HAP-1 (cell line): ENCODE measurements around the gene IRX2.

Experiments used
- DNase-seq, 2 experiments: peaks; one replicate each; pipeline ENCODE4 v3.0.0-alpha.2; 2016 to 2020; ENCODE audit warnings: low spot score in 2 of 2
- H3K27me3 ChIP-seq: fragments of 250-450 bp; sonication (Bioruptor Pico); 2 replicates; pipeline ENCODE4 v1.5.1; 2020; ENCODE audit warnings: low read depth, mild to moderate bottlenecking, moderate library complexity
- H3K36me3 ChIP-seq: fragments of 250-450 bp; sonication (Bioruptor Pico); replicated peaks from 2 replicates; pipeline ENCODE4 v1.5.1; 2020; ENCODE audit warnings: mild to moderate bottlenecking
- H3K4me1 ChIP-seq: fragments of 250-450 bp; sonication (Bioruptor Pico); 2 replicates; pipeline ENCODE4 v1.5.1; 2020; ENCODE audit warnings: mild to moderate bottlenecking
- H3K4me3 ChIP-seq: fragments of 250-450 bp; sonication (Bioruptor Pico); 2 replicates; pipeline ENCODE4 v1.5.1; 2020; ENCODE audit warnings: mild to moderate bottlenecking, moderate library complexity
- H3K9me3 ChIP-seq: fragments of 250-450 bp; sonication (Bioruptor Pico); 2 replicates; pipeline ENCODE4 v1.5.1; 2020; ENCODE audit warnings: mild to moderate bottlenecking, moderate library complexity
- in situ Hi-C: fragments of 300-500 bp; cut with MboI; formaldehyde crosslinking; loops from 3 replicates; pipeline ENCODE4 v1.14.3; 2020; ENCODE audit warnings: low sequenced_read_pairs, inconsistent platforms, mixed read lengths

IRX2 gene

DNA sequence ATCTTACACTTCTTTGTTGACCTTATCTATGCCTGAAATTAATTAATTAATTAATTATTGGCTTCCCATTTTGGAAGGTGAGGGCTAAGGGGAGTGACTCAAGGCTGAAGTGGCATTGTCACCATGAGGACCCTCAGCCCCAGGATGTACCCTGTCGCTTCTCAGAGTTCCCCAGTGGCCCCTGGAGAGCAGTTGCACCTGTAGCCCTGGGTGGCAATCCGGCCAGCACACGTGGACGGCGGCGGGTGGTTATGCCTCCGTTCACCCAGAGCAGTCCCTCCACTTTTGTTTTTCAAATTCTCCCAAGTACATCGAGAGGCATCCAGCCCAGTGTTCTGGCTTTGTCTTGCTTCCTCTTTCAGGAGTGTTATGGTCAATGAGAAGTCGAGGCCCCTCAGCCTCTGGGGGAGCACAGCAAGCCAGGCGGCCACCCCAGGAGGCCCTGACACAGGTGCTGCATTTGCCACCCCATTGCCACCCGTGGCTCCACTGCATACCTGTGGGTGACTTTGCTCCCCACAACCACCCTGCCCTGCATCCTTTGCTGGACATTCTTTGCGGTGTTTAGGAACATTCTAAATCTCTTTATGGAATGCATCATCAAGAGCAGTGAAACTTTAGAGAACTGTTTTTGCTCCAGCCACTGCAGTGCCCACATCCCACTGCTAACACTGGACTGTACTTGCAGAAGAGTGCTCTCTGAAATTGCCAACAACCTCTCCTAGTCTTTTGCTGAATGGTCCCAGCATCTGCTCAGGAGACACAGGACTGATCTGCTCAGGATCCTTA is 11.5 kb upstream of the IRX2 start:
- no peaks in the 10 kb centered on the region; the same call in 1 of the 2 replicates for H3K9me3 ChIP-seq
- in situ Hi-C loops: no loop called here
- no peaks in the 10 kb centered on the region for H3K27me3 ChIP-seq
- no peaks in the 10 kb centered on the region; the same call in 1 of the 2 replicates for H3K4me1 ChIP-seq
- no peak overlapping the region for H3K4me3 ChIP-seq
- H3K36me3 ChIP-seq: no peaks in the 10 kb centered on the region
- no peak for DNase-seq

DNA sequence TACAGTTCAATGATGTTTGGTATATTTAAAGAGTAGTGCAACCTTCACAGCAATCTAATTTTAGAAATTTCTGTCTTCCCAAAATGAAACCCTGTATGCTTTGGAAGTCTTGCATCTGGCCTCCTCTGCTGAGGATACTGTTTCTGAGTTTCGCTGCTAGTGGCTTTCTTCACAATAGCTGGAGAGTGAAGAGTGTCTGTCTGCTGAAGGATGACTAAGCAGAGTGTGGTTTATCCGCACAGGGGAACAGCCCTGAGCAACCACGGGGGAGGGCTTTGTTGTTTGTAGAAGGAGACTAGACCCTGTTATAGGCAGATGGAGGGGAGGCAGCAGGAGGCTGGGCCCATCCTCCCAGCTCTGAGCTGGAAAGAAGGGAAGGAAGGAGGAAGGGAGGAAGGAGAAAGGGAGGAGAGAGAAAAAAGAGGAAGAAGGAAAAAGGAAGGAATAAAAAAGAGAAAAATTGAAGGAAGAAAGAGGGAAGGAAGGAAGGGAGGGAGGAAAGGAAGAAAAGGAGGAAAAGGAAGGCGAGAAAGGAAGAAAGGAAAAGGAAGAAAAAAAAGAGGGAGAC is 10.5 kb upstream of the IRX2 start:
- in situ Hi-C loops: no loop called here
- H3K27me3 ChIP-seq: no peaks in the 10 kb centered on the region
- no peak for DNase-seq
- H3K4me3 ChIP-seq: no peak overlapping the region
- H3K4me1 ChIP-seq: no peaks in the 10 kb centered on the region; the same call in 1 of the 2 replicates
- no peaks in the 10 kb centered on the region; the same call in 1 of the 2 replicates for H3K9me3 ChIP-seq
- no peaks in the 10 kb centered on the region for H3K36me3 ChIP-seq

DNA sequence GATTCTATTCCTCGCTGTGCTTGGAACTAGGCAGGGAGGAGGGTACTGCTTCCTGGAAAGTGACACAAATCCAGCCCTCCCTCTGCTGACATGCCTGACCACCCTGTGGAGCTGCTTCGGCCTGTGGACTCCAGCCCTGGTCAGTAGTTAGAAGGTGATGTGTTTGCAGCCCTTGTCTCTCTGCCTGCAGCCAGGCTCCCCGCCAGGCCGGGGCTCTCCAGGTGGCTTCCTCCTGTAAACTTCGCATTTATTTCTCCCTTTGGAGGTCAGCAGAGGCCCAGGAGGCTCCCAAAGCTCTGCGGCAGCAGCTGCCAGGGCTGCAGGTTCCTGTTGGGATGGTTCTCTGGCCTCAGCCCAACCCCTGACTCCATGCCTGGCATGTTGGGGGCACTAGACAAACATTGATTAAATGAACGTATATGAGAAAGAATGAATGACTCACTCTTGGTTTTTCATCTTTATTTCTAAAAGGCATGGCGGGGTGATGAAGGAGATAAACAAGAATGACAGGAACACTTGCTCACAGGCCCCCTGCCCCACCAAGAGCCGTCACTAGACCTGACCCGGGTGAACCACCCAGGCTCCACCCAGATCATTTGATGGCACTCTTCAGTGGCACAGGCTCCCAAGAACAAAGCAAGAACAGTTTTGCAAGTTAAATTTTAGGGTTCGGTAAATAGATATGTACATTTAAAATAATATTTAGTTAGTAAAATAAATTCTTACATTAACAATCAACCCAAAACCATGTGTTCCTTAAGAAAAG is 8.4 kb upstream of the IRX2 start:
- Histone ChIP-seq H3K27me3 (no peaks in the 10 kb centered on the region), H3K4me1 (no peaks in the 10 kb centered on the region; the same call in 1 of the 2 replicates), H3K4me3 (no peak overlapping the region), H3K36me3 (no peaks in the 10 kb centered on the region), H3K9me3 (no peaks in the 10 kb centered on the region; the same call in 1 of the 2 replicates)
- in situ Hi-C loops: no loop called here
- DNase-seq: no peak

DNA sequence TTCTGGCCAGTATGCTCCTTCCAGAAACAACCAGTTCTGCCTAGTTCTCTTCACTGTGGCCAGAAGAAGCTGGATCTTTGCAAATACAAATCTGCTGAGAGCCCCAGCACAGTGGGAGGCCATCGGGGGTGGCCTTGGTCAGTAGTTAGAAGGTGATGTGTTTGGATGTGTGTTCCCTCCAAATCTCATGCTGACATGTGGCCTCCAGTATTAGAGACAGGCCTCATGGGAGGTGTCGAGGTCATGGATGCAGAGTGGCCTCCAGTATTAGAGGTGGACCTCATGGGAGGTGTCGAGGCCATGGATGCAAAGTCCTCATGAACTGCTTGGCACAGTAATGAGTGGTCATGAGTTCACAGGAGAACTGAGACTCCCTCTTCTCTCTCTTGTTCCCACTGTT is 7.6 kb upstream of the IRX2 start:
- Histone ChIP-seq H3K9me3 (no peaks in the 10 kb centered on the region; the same call in 1 of the 2 replicates), H3K27me3 (no peaks in the 10 kb centered on the region), H3K4me3 (no peak overlapping the region), H3K4me1 (no peaks in the 10 kb centered on the region; the same call in 1 of the 2 replicates), H3K36me3 (no peaks in the 10 kb centered on the region)
- no peak for DNase-seq
- in situ Hi-C loops: no loop called here

DNA sequence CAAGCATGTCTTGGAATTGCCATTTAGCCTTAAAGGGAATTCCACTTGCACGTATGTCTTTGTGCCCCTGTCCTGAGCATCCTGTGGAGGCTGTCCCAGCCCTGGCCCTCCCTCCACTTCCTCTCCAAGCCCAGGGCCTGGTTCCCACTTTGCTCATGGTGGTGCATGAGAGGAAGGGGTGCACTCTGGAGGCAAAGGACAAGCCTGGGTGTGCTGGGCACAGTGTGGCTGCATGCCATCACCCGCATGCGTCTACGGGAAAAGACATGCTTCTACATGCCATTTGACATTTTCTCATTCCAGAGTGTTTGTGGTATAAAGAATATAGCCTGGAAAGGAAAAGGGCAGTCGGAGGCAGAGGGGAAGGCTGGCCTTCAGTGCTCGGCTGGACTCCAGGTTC is 7.2 kb upstream of the IRX2 start:
- DNase-seq: no peak
- Histone ChIP-seq H3K4me1 (no peaks in the 10 kb centered on the region; the same call in 1 of the 2 replicates), H3K4me3 (no peak overlapping the region), H3K27me3 (no peaks in the 10 kb centered on the region), H3K36me3 (no peaks in the 10 kb centered on the region), H3K9me3 (no peaks in the 10 kb centered on the region; the same call in 1 of the 2 replicates)
- in situ Hi-C loops: no loop called here

DNA sequence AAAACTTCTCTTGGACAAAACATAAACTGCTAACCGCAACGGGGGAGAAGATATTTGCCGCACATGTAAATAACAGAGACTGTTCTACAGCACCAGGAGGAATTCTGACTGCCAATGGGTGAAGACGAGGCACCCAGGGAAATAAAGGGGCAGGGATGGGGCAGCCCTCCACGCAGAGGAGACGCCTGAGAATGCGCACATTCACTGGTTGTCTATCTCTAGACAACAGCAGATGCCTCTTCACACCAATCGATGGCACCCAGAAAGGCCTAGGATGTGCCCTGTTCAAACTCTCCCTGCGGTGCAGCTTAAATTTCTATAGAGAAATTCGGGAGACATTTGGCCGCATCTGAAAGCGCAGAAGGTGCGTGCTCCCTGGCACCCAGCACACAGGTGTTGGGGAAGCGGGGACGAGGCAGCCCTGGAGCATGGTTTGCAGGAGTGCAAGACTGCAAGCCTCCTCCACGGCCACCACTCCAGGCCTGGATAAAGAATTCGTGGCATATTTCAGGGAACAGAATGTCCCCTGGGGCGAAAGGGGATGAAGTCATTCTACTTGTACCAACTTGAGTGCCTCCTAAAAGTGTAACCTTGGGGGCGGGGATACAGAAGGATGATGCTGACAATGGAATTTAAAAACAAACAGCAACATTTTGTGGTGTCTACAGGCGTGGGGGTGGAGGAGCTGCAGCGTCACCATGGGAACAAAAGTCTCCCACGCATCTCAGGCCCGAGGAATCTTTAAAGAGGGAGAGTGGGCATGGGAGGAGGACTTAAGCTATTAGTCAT is 6.3 kb upstream of the IRX2 start:
- in situ Hi-C loops: no loop called here
- no peak for DNase-seq
- Histone ChIP-seq H3K4me3 (no peak overlapping the region), H3K4me1 (no peaks in the 10 kb centered on the region; the same call in 1 of the 2 replicates), H3K36me3 (no peaks in the 10 kb centered on the region), H3K9me3 (no peaks in the 10 kb centered on the region; the same call in 1 of the 2 replicates), H3K27me3 (no peaks in the 10 kb centered on the region)

DNA sequence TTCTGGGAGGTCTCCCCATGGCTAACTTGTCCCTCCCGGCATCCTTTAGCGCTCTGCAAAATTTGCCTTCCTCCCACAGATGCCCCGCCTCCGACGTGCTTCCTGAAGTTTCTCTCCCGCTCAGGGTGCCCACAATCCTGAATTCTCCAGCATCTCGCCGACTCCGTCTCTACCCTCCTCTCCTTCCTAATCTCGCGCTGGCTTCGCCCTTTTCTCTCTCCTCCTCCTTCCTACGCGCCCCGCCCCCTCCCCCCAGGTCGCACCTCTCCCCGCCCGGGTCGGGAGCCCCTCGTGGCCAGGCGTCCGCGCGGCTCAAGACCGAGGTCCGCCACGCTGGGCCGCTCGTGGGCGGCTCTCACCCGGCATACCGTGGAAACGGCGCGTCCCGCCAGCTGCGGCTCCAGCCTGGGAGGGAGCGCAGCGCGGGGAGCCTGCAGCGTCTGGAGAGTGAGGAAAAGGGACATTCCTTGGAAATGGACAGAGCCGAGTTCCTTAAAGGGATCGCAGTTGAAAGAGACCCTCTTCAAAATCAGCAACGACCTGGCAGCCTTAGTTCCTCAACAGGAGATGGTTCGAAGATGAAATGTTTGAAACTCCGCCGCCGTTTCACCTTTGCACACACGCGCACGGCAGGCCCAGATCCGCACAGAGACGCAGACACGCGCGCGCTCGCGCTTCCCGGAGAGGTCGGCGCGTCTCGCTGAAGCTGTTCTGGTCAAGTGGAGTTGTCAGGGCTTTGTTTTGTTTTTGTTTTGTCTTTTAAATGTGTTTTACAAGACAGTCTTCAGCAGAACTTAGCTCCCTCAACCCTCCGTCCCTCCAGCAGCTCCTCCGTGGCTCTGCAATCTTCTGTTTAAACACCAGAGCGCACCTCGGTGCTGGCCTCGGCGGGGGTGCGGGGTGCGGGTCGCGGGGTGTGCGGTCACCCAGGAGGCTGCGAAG is 5.0 kb upstream of the IRX2 start:
- Histone ChIP-seq H3K27me3 (no peaks in the 10 kb centered on the region), H3K4me1 (no peaks in the 10 kb centered on the region; the same call in 1 of the 2 replicates), H3K4me3 (no peak overlapping the region), H3K9me3 (no peaks in the 10 kb centered on the region; the same call in 1 of the 2 replicates), H3K36me3 (no peaks in the 10 kb centered on the region)
- DNase-seq: no peak
- in situ Hi-C loops: no loop called here

DNA sequence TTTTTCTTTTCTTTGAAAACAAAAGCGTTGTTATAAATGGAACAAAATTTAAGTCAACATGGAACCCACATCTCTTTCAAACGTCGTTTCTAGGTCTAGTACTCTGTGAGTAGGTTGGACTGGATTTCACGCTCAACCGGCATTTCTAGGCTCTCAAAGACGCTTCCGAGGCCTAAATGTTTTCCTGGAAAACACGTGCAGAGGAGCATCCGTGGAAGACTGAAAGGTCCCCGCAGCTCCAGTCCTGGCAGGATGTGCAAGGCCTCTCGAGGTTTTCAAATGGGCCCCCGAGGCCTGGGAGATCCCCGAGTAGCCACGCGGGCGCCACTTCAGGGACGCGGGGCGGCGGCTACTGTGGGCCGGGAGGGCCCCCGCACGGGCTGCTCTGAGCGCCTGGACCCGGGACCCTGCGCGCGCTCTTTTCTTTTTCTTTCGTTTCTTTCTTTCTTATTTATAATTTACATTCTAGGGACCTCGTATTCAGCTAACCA is 4.2 kb upstream of the IRX2 start:
- Histone ChIP-seq H3K9me3 (no peaks in the 10 kb centered on the region; the same call in 1 of the 2 replicates), H3K4me3 (no peak overlapping the region), H3K4me1 (no peaks in the 10 kb centered on the region), H3K36me3 (no peaks in the 10 kb centered on the region), H3K27me3 (no peaks in the 10 kb centered on the region)
- DNase-seq: no peak
- in situ Hi-C loops: no loop called here

DNA sequence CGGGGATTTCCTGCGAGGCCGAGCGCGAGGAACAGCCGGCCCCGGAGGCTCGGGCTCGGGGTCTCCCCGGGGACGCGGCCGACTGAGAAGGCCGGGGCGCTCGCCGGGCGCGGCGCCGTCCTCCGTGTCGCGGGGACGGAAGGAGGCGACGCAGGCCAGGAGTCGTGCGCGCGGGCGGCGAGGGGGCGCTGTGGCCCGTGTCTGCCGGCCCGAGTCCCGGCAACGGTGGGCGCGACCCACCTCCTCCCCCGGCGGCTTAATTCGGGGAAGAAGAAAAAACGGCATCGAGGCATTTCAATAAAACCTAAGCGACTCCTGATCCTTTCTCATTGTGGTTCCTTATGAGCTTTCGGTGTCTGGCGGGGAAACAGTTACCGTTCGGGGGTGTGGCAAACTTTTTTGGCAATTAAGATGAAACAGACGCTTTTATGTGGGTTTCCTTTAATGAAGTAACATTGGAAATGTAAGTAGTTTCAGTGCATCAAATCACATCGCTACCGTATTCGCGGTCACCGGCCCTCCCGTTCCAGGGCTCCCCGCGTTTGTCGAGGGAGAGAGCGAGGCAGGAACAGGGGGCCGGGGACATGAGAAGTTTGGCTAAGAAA is 3.7 kb upstream of the IRX2 start:
- in situ Hi-C loops: no loop called here
- Histone ChIP-seq H3K36me3 (no peaks in the 10 kb centered on the region), H3K9me3 (peaks cover under 1% of the 10 kb centered on the region; the same call in 1 of the 2 replicates), H3K27me3 (no peaks in the 10 kb centered on the region), H3K4me1 (no peaks in the 10 kb centered on the region), H3K4me3 (no peak overlapping the region)
- DNase-seq: no peak

DNA sequence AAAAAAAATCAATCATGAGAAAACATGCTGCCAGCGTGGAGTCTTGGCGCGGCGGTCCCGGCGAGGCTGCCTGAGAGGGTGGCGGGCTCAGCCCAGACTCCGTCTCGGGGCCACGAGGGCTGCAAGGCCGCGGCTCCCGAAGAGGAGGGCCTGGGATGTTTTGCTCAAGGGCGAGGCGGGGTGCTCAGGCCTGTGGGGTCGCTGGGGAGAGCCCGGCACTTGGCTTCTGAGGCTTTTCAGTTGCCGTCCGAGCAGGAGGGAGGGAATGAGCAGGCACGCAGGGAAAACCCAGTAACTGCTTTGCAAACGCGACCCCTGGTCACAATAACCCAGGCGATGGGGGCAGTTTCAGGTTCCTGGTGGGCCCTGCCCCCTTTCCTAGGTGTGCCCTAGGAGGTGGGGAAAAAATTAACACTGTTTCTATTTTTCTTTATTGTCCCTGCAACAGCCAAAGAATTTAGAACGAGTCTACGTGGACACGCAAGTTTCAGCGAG is 3.2 kb upstream of the IRX2 start:
- Histone ChIP-seq H3K9me3 (peaks cover 5% of the 10 kb centered on the region; the same call in 1 of the 2 replicates), H3K27me3 (no peaks in the 10 kb centered on the region), H3K36me3 (no peaks in the 10 kb centered on the region), H3K4me1 (no peaks in the 10 kb centered on the region), H3K4me3 (no peak overlapping the region)
- in situ Hi-C loops: no loop called here
- DNase-seq: no peak

DNA sequence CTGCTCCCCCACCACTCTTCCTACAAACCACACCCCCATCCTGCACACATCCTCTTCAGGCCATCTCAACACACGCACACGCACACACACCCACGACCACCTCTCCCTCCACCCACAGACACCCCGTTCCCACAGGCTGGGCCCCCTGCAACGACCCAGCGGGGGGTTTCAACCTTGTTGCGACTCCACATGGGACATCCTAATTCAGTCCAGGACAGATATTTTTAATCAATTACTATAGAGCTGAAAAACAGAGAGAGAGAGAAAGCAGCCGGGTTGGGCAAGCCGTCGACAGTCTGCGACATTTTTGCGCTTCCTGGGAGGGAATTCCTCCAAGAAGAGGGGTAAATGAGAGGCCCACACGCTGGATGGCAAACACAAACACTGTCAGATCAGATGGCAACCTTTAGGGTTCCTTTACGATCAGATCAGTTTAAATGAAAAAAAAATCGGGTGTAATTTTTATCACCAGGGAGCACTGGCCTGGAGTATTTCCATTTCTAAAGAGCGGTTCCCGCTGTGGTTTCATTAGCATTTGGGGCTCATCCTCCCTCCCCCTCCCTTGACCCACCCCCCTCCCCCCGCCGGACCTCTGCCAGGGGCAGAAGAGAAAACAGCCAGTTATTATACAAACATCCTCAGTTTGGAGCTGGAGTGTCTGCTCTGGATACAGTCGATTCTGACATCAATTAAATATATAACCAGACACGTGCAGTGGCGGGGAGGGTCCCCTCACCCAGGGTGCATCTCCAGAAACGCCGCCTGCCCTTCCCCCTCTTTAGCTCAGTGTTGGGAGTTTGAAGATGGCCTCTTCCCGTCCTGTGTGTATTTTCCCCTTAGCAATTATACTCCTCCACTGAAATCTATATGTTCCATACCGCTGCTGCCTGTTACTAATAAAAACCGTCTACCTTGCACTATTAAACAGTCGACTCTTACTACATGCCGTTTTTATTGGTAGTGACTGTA is 2.3 kb upstream of the IRX2 start:
- H3K4me1 ChIP-seq: no peaks in the 10 kb centered on the region
- DNase-seq: no peak
- in situ Hi-C loops: no loop called here
- no peaks in the 10 kb centered on the region for H3K36me3 ChIP-seq
- no peaks in the 10 kb centered on the region for H3K27me3 ChIP-seq
- H3K4me3 ChIP-seq: no peak overlapping the region
- peaks cover 8% of the 10 kb centered on the region; the same call in 1 of the 2 replicates for H3K9me3 ChIP-seq
